ENCODE results near the gene DNHD1. TPM values are rescaled to one million over a fixed set of nuclear protein-coding genes. Genes with fewer than 3 reads are reported as not detected.

Gene DNHD1
- total and polyA plus RNA-seq, 2 of the 13 experiments (the other 11 are each of a cell fraction or from before 2014, with no cell fraction given): 2.7 to 9.3 TPM

DNA sequence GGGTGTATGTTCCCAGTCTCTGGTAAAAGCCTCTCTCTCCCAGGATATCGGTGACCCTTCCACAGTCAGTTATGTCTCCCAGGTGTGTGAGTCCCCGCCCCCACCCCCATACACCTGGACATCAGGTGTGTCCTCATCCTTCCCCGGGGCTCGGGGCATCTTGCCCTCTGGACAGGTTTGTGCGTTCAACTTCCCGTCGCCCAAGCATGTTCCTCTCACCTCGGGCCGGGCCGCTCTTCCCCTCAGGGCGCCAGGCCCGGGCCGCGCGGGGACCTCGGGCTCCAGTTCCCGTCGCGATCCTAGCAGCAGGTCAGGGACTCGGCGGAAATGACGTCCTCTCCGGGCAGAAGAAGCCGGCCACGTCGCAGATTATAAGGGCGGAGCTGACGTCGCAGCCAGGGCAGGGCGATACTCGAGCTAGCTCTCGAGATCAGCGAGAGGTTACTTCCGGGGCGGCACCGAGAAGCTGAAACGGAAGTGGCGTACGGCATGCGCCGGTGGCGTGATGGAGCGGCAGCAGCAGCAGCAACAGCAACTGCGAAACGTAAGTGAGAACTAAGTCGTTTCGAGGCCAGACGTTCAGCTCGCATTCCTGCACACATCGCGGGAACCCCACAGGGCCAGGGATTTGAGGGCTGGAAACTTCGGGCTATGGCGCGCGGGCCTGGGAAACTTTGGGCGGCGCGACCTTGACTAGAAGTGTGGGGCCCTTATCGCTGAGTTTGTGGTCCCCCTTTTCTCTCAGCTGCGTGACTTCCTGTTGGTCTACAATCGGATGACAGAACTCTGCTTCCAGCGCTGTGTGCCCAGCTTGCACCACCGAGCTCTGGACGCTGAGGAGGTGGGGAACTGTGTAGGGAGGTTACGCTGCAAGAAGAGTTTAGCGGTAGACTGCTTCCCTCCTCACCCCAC is 15.8 kb upstream of the DNHD1 start, which contains the start of the genes ARFIP2 and TIMM10B (continued):
- TF ChIP-seq, protein P1, sequence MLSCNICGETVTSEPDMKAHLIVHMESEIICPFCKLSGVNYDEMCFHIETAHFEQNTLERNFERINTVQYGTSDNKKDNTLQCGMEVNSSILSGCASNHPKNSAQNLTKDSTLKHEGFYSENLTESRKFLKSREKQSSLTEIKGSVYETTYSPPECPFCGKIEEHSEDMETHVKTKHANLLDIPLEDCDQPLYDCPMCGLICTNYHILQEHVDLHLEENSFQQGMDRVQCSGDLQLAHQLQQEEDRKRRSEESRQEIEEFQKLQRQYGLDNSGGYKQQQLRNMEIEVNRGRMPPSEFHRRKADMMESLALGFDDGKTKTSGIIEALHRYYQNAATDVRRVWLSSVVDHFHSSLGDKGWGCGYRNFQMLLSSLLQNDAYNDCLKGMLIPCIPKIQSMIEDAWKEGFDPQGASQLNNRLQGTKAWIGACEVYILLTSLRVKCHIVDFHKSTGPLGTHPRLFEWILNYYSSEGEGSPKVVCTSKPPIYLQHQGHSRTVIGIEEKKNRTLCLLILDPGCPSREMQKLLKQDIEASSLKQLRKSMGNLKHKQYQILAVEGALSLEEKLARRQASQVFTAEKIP (CRISPR knock-in tag; IDR thresholded peaks at IDR 0.05; ENCODE audit: borderline replicate concordance): no peak
- no peak for TF ChIP-seq SRSF9 (IDR thresholded peaks at IDR 0.05; ENCODE audit: borderline replicate concordance, insufficient read depth, low read depth, low read length, poor library complexity, severe bottlenecking)
- TF ChIP-seq ZNF225 (CRISPR knock-in tag; IDR thresholded peaks at IDR 0.05): 0 out of 2 replicates have a peak, but pooled peaks have one; percentile 56
- TF ChIP-seq REPIN1 (CRISPR knock-in tag; IDR thresholded peaks at IDR 0.05; ENCODE audit: borderline replicate concordance, low read depth): peak; percentile 14; the same call in 1 of the 2 replicates
- peak; percentile 86 for TF ChIP-seq ZFP90 (CRISPR knock-in tag; IDR thresholded peaks at IDR 0.05; ENCODE audit: borderline replicate concordance)
- TF ChIP-seq, protein P2, sequence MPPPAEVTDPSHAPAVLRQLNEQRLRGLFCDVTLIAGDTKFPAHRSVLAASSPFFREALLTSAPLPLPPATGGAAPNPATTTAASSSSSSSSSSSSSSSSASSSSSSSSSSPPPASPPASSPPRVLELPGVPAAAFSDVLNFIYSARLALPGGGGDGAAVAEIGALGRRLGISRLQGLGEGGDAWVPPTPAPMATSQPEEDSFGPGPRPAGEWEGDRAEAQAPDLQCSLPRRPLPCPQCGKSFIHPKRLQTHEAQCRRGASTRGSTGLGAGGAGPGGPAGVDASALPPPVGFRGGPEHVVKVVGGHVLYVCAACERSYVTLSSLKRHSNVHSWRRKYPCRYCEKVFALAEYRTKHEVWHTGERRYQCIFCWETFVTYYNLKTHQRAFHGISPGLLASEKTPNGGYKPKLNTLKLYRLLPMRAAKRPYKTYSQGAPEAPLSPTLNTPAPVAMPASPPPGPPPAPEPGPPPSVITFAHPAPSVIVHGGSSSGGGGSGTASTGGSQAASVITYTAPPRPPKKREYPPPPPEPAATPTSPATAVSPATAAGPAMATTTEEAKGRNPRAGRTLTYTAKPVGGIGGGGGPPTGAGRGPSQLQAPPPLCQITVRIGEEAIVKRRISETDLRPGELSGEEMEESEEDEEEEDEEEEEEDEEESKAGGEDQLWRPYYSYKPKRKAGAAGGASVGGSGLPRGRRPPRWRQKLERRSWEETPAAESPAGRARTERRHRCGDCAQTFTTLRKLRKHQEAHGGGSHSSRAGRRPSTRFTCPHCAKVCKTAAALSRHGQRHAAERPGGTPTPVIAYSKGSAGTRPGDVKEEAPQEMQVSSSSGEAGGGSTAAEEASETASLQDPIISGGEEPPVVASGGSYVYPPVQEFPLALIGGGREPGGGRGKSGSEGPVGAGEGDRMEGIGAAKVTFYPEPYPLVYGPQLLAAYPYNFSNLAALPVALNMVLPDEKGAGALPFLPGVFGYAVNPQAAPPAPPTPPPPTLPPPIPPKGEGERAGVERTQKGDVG (CRISPR knock-in tag; IDR thresholded peaks at IDR 0.05; ENCODE audit: borderline replicate concordance): 0 out of 2 replicates have a peak, but pooled peaks have one; percentile 43
- TF ChIP-seq, protein P3, sequence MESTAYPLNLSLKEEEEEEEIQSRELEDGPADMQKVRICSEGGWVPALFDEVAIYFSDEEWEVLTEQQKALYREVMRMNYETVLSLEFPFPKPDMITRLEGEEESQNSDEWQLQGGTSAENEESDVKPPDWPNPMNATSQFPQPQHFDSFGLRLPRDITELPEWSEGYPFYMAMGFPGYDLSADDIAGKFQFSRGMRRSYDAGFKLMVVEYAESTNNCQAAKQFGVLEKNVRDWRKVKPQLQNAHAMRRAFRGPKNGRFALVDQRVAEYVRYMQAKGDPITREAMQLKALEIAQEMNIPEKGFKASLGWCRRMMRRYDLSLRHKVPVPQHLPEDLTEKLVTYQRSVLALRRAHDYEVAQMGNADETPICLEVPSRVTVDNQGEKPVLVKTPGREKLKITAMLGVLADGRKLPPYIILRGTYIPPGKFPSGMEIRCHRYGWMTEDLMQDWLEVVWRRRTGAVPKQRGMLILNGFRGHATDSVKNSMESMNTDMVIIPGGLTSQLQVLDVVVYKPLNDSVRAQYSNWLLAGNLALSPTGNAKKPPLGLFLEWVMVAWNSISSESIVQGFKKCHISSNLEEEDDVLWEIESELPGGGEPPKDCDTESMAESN (CRISPR knock-in tag; conservative IDR thresholded peaks at IDR 0.05): no peak; the same call in 1 of the 2 replicates
- peak; percentile 56; the same call in 1 of the 2 replicates for TF ChIP-seq DNMT3B (CRISPR knock-in tag; conservative IDR thresholded peaks at IDR 0.05)
- TF ChIP-seq HNRNPL (IDR thresholded peaks at IDR 0.05; ENCODE audit: low read depth, low read length): 0 out of 2 replicates have a peak, but pooled peaks have one; percentile 19
- no peak for TF ChIP-seq ZNF552 (CRISPR knock-in tag; IDR thresholded peaks at IDR 0.05; ENCODE audit: borderline replicate concordance)
- TF ChIP-seq, protein P4, sequence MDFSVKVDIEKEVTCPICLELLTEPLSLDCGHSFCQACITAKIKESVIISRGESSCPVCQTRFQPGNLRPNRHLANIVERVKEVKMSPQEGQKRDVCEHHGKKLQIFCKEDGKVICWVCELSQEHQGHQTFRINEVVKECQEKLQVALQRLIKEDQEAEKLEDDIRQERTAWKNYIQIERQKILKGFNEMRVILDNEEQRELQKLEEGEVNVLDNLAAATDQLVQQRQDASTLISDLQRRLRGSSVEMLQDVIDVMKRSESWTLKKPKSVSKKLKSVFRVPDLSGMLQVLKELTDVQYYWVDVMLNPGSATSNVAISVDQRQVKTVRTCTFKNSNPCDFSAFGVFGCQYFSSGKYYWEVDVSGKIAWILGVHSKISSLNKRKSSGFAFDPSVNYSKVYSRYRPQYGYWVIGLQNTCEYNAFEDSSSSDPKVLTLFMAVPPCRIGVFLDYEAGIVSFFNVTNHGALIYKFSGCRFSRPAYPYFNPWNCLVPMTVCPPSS (IDR thresholded peaks at IDR 0.05): no peak
- TF ChIP-seq, protein P5, sequence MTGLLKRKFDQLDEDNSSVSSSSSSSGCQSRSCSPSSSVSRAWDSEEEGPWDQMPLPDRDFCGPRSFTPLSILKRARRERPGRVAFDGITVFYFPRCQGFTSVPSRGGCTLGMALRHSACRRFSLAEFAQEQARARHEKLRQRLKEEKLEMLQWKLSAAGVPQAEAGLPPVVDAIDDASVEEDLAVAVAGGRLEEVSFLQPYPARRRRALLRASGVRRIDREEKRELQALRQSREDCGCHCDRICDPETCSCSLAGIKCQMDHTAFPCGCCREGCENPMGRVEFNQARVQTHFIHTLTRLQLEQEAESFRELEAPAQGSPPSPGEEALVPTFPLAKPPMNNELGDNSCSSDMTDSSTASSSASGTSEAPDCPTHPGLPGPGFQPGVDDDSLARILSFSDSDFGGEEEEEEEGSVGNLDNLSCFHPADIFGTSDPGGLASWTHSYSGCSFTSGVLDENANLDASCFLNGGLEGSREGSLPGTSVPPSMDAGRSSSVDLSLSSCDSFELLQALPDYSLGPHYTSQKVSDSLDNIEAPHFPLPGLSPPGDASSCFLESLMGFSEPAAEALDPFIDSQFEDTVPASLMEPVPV (CRISPR knock-in tag; IDR thresholded peaks at IDR 0.05): 0 out of 2 replicates have a peak, but pooled peaks have one; percentile 72
- no peak for TF ChIP-seq CEBPG (CRISPR knock-in tag; IDR thresholded peaks at IDR 0.05)
- no peak for TF ChIP-seq MAFG (CRISPR knock-in tag; IDR thresholded peaks at IDR 0.05)
- TF ChIP-seq KMT2A (CRISPR knock-in tag; IDR thresholded peaks at IDR 0.05): peak; percentile 48; the same call in 1 of the 2 replicates

Data from HepG2 (cell line).